ENCODE data around the gene CLK3. TPM values are rescaled to one million over a fixed set of nuclear protein-coding genes. Genes with fewer than 3 reads are reported as not detected.

Gene CLK3
- total and polyA plus RNA-seq, 8 donors, result 58.0 to 91.0 (median 80.3) TPM

- Histone ChIP-seq H3K27me3 (no peaks in the 10 kb centered on the region), H3K27ac (no peak overlapping the region), H3K9me3 (no peaks in the 10 kb centered on the region), H3K4me3 (no peak overlapping the region), H3K4me1 (no peaks in the 10 kb centered on the region), H3K36me3 (peaks cover 0 to 27% of the 10 kb centered on the region in 2 donors)
- DNase-seq (no peak), ATAC-seq (no peak)
- TF ChIP-seq CTCF (IDR thresholded peaks at IDR 0.05), result no peak
- intact Hi-C loops (cut with DNase I), result no loop called here
These were observed 61.2 kb downstream of the CLK3 start for GRCh38 chr15:74676801-74677200.

Other genes with a start within 250 kb of the CLK3 start
- gene CYP11A1, start 248.2 kb upstream of the CLK3 start, total RNA-seq, result under 1 TPM; 0.34 to 0.64 TPM
- 1 to 10 TPM in 2 of 6 donors, under 1 TPM in 4; 0.39 to 1.3 (median 0.61) TPM for gene CYP11A1, start 248.2 kb upstream of the CLK3 start, polyA plus RNA-seq (ENCODE audit: insufficient read length in 6 of 6)
- 1 to 10 TPM; 4.7 to 7.8 TPM for gene SEMA7A, start 181.9 kb upstream of the CLK3 start, total RNA-seq
- gene SEMA7A, start 181.9 kb upstream of the CLK3 start, polyA plus RNA-seq (ENCODE audit: insufficient read length in 6 of 6), result 1 to 10 TPM; 4.5 to 6.6 (median 5.9) TPM
- 10 to 100 TPM; 32.7 to 42.6 TPM for gene UBL7, start 154.7 kb upstream of the CLK3 start, total RNA-seq
- 10 to 100 TPM; 58.9 to 68.3 (median 61.7) TPM for gene UBL7, start 154.7 kb upstream of the CLK3 start, polyA plus RNA-seq (ENCODE audit: insufficient read length in 6 of 6)
- gene ARID3B, start 74.6 kb upstream of the CLK3 start, total RNA-seq, result 10 to 100 TPM in 1 of 2 donors, 1 to 10 TPM in 1; 5.8 to 12.1 TPM
- gene ARID3B, start 74.6 kb upstream of the CLK3 start, polyA plus RNA-seq (ENCODE audit: insufficient read length in 6 of 6), result 10 to 100 TPM in 5 of 6 donors, 1 to 10 TPM in 1; 9.3 to 11.4 (median 11.1) TPM
- 10 to 100 TPM; 27.9 to 28.0 TPM for gene EDC3, start 80.2 kb downstream of the CLK3 start, total RNA-seq
- 10 to 100 TPM; 34.9 to 43.6 (median 37.4) TPM for gene EDC3, start 80.2 kb downstream of the CLK3 start, polyA plus RNA-seq (ENCODE audit: insufficient read length in 6 of 6)
- not detected for gene CYP1A1, start 109.7 kb downstream of the CLK3 start, total RNA-seq
- 1 to 10 TPM in 2 of 6 donors, under 1 TPM in 4; 0.31 to 1.4 (median 0.86) TPM for gene CYP1A1, start 109.7 kb downstream of the CLK3 start, polyA plus RNA-seq (ENCODE audit: insufficient read length in 6 of 6)
- gene CYP1A2, start 133.0 kb downstream of the CLK3 start, total RNA-seq, result under 1 TPM in 1 of 2 donors, not detected in 1; 0.15 TPM
- under 1 TPM; 0.21 to 0.58 (median 0.35) TPM for gene CYP1A2, start 133.0 kb downstream of the CLK3 start, polyA plus RNA-seq (ENCODE audit: insufficient read length in 6 of 6)
- gene CSK, start 166.2 kb downstream of the CLK3 start, total RNA-seq, result 100 to 1,000 TPM in 1 of 2 donors, 10 to 100 TPM in 1; 52.3 to 101 TPM
- gene CSK, start 166.2 kb downstream of the CLK3 start, polyA plus RNA-seq (ENCODE audit: insufficient read length in 6 of 6), result 10 to 100 TPM; 41.5 to 55.9 (median 48.3) TPM
- gene LMAN1L, start 197.0 kb downstream of the CLK3 start, total RNA-seq, result under 1 TPM in 1 of 2 donors, not detected in 1; 0.39 TPM
- gene LMAN1L, start 197.0 kb downstream of the CLK3 start, polyA plus RNA-seq (ENCODE audit: insufficient read length in 6 of 6), result under 1 TPM in 2 of 6 donors, not detected in 4; 0.08 to 0.32 TPM
- gene CPLX3, start 210.8 kb downstream of the CLK3 start, total RNA-seq, result not detected
- gene CPLX3, start 210.8 kb downstream of the CLK3 start, polyA plus RNA-seq (ENCODE audit: insufficient read length in 6 of 6), result under 1 TPM in 1 of 6 donors, not detected in 5; 0.14 TPM
- gene ULK3, start 227.3 kb downstream of the CLK3 start, total RNA-seq, result 10 to 100 TPM; 37.4 to 45.1 TPM
- 10 to 100 TPM; 27.3 to 44.8 (median 34.9) TPM for gene ULK3, start 227.3 kb downstream of the CLK3 start, polyA plus RNA-seq (ENCODE audit: insufficient read length in 6 of 6)

Measured in left lung (tissue), 10 donors.